ENCODE results near the gene CDC42BPB. TPM values are rescaled to one million over a fixed set of nuclear protein-coding genes. Genes with fewer than 3 reads are reported as not detected.

CDC42BPB gene
- total and polyA plus RNA-seq, 11 donors, result 31.1 to 124 (median 68.9) TPM

DNA sequence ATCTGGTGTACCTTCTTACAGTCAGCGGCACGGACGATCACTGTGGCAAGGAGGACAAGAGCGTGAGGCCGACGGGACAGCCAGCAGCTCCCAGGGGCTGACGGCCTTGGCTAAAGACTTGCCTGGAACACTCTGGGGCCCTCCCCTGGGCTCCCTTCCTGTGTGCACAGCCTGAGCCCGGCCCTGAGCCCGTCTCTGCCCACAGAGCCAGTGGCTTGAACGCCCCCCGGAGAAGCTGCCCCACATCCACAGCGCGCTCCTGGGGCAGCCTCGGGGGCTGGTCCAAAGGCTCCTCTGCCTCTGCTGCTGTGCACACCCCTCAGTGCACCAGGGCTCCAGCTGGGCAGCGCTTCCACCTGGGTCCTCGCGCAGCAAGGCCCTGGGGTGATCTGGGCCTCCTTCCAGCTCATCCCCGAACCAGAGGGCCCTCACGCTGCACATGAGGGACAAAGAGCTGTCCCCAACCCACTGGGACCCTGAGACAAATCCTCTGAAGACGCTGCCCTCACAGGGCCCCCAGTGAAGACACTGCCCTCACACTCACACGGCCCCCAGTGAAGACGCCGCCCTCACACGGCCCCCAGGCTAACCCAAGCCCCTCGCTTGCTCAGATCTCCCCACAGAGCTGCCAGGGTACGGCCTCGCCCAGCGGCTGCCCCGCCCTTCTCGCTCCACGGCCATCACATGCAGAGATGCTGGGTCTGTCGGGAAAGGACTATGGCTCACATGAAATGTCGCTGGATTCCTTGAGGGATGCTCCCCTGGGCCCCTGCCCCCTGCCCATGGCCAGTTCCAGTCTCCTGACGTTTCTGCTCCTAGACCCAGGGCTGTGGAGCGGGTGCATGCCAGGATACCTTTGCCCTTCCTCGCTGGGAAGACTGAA is 112.7 kb downstream of the CDC42BPB start:
- whole genome bisulfite sequencing, 4 donors, result 92 to 94% (median 93%) methylated on average over 28 to 36 of the region's 36 CpGs
- Histone ChIP-seq H3K4me1 (peaks cover 0 to 13% (median 4%) of the 10 kb centered on the region in 12 donors), H3K4me3 (no peak overlapping the region), H3K9me3 (no peaks in the 10 kb centered on the region), H3K27me3 (no peaks in the 10 kb centered on the region), H3K27ac (no peak overlapping the region), H3K36me3 (peaks cover 0 to 93% (median 89%) of the 10 kb centered on the region in 9 donors)
- no peak for TF ChIP-seq POLR2A (IDR thresholded peaks at IDR 0.05)
- TF ChIP-seq, protein P1, sequence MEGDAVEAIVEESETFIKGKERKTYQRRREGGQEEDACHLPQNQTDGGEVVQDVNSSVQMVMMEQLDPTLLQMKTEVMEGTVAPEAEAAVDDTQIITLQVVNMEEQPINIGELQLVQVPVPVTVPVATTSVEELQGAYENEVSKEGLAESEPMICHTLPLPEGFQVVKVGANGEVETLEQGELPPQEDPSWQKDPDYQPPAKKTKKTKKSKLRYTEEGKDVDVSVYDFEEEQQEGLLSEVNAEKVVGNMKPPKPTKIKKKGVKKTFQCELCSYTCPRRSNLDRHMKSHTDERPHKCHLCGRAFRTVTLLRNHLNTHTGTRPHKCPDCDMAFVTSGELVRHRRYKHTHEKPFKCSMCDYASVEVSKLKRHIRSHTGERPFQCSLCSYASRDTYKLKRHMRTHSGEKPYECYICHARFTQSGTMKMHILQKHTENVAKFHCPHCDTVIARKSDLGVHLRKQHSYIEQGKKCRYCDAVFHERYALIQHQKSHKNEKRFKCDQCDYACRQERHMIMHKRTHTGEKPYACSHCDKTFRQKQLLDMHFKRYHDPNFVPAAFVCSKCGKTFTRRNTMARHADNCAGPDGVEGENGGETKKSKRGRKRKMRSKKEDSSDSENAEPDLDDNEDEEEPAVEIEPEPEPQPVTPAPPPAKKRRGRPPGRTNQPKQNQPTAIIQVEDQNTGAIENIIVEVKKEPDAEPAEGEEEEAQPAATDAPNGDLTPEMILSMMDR (IDR thresholded peaks at IDR 0.05), result no peak
- intact Hi-C loops (cut with DNase I), result no loop called here
- no peak for DNase-seq
- no peak for ATAC-seq

DNA sequence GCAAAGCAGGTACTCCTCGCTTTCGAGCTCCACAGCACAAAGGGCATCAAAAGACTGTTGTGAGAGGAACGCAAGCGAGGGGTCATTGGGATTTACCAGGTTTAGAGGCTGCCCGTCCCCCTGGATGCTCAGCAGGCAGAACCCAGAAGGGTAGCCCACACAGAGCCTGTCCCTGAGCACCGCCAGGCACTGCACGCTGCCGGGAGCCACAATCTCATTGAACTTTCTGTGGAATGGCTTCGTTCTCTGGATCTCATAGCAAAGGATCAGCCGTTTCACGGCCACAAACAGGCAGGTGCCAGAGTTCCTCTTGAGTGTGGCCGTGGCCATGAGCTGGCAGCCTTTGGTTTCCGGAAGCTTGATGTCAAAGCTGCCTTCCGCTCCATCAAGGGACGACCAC is 113.4 kb downstream of the CDC42BPB start:
- no peaks in the 10 kb centered on the region for H3K9me3 ChIP-seq
- no peak for TF ChIP-seq POLR2A (IDR thresholded peaks at IDR 0.05)
- TF ChIP-seq, protein P1 (IDR thresholded peaks at IDR 0.05), result no peak
- intact Hi-C loops (cut with DNase I), result no loop called here
- no peaks in the 10 kb centered on the region for H3K27me3 ChIP-seq
- DNase-seq, result no peak
- no peak overlapping the region for H3K4me3 ChIP-seq
- H3K36me3 ChIP-seq, result peaks cover 0 to 93% (median 89%) of the 10 kb centered on the region in 9 donors
- peaks cover 0 to 7% (median 0%) of the 10 kb centered on the region in 12 donors for H3K4me1 ChIP-seq
- 92 to 96% (median 95%) methylated on average over 15 of the region's 15 CpGs for WGBS, 4 donors
- H3K27ac ChIP-seq, result no peak overlapping the region
- no peak for ATAC-seq

DNA sequence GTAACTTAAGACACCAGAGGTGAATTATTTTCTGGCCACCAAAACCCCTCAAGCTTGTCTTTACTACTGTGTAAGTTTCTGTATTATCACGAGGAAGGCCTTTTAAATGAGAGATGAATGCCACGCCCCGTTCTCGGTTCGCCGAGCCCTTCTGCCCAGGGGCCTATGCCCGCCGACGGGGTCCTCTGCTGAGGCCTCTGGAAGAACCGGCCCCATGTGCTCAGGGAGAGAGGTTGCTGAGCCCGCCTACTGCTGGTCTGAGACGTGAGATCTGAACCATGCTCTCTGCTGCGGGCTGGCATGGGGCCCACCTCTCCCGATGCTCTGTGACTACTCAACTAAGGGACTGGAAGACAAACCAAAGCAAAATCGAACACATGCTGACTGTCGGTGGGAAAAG is 113.9 kb downstream of the CDC42BPB start:
- Histone ChIP-seq H3K36me3 (peaks cover 0 to 93% (median 90%) of the 10 kb centered on the region in 9 donors), H3K27ac (no peak overlapping the region), H3K4me1 (peaks cover 0 to 7% (median 0%) of the 10 kb centered on the region in 12 donors), H3K9me3 (no peaks in the 10 kb centered on the region), H3K27me3 (no peaks in the 10 kb centered on the region), H3K4me3 (no peak overlapping the region)
- TF ChIP-seq POLR2A (IDR thresholded peaks at IDR 0.05), result no peak
- TF ChIP-seq, protein P1 (IDR thresholded peaks at IDR 0.05), result no peak
- no peak for ATAC-seq
- 89 to 91% (median 90%) methylated on average over 16 of the region's 16 CpGs for WGBS, 4 donors
- intact Hi-C loops (cut with DNase I), result no loop called here
- no peak for DNase-seq

DNA sequence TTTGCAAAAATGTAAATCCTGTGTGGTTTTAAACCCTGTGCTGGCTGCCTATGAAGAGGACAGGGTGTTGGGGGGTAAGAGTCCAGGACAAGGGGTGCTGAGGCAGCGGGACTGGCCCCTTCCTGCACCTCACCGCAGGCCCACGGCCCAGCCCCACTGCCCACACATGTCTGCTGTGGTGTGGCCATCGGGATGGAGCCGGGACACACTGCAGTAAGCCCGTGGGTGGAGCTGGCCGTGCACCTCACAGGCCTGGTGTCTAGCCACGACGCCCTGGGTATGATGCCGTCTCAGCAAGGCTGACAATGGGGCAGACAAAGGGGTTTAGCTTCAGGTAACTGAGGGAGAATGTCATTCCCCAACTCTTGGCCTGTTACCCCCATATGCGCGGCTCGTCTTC is 115.3 kb downstream of the CDC42BPB start:
- intact Hi-C loops (cut with DNase I), result no loop called here
- 84 to 92% (median 88%) methylated on average over 13 of the region's 13 CpGs for WGBS, 4 donors
- ATAC-seq (peak in 1 of 4 donors; percentile 4), DNase-seq (no peak)
- H3K4me1 ChIP-seq, result peaks cover 0 to 7% (median 0%) of the 10 kb centered on the region in 12 donors
- no peak overlapping the region for H3K4me3 ChIP-seq
- H3K9me3 ChIP-seq, result no peaks in the 10 kb centered on the region
- H3K36me3 ChIP-seq, result peaks cover 0 to 99% (median 96%) of the 10 kb centered on the region in 9 donors
- TF ChIP-seq, protein P1 (IDR thresholded peaks at IDR 0.05), result no peak
- no peak for TF ChIP-seq POLR2A (IDR thresholded peaks at IDR 0.05)
- H3K27ac ChIP-seq, result no peak overlapping the region
- H3K27me3 ChIP-seq, result no peaks in the 10 kb centered on the region
